Gastroesophageal sphincter (tissue), 4 donors: ENCODE measurements around the gene PNCK. TPM values are rescaled to one million over a fixed set of nuclear protein-coding genes. Genes with fewer than 3 reads are reported as not detected.

ENCODE experiments used
- ATAC-seq: fragments of 150-250 bp; one replicate; pipeline ENCODE4 v1.9.1; 2016; ENCODE audit warnings: mild to moderate bottlenecking, moderate library complexity
- H3K27ac ChIP-seq, 4 donors: fragments of 200-600 bp; sonication (generic) in 3 of 4; 1 replicate in 3 of 4; 2 replicates in 1 of 4; pipeline ENCODE4 v1.5.1; 2016 to 2019
- H3K27me3 ChIP-seq: fragments of 200-600 bp; sonication (generic); one replicate; pipeline ENCODE4 v1.5.1; 2019
- H3K36me3 ChIP-seq, 2 donors: fragments of 200-600 bp; sonication (generic); one replicate each; pipeline ENCODE4 v1.5.1; 2019; ENCODE audit warnings: control low read depth in 1 of 2
- H3K4me1 ChIP-seq, 3 donors: fragments of 200-600 bp; sonication (generic); 1 replicate in 2 of 3; 2 replicates in 1 of 3; pipeline ENCODE4 v1.5.1; 2016 to 2019; ENCODE audit warnings: control low read depth in 2 of 3
- H3K4me3 ChIP-seq, 2 donors: fragments of 200-600 bp; sonication (generic); one replicate each; pipeline ENCODE4 v1.5.1; 2019; ENCODE audit warnings: mild to moderate bottlenecking in 1 of 2, moderate library complexity in 1 of 2
- H3K9me3 ChIP-seq, 3 donors: fragments of 200-600 bp; sonication (generic); one replicate each; pipeline ENCODE4 v1.5.1; 2017 to 2019; ENCODE audit warnings: control low read depth in 2 of 3
- EP300 ChIP-seq: sonication (generic); formaldehyde crosslinking; IDR thresholded peaks from one replicate; pipeline ENCODE4 v1.6.1; 2017; ENCODE audit warnings: antibody characterized with exemption, mild to moderate bottlenecking
- POLR2A ChIP-seq, 2 donors: fragments of 450-650 bp; IDR thresholded peaks; one replicate each; pipeline ENCODE4 v1.6.1; 2017; ENCODE audit warnings: antibody characterized with exemption in 2 of 2, mild to moderate bottlenecking in 2 of 2, moderate library complexity in 1 of 2
- POLR2AphosphoS5 ChIP-seq: sonication (generic); formaldehyde crosslinking; IDR thresholded peaks from one replicate; pipeline ENCODE4 v1.6.1; 2017; ENCODE audit warnings: antibody characterized with exemption
- WGBS, 2 donors: methylation state at CpG; one replicate each; pipeline ENCODE4 v1.1.5; 2018; ENCODE audit warnings: low coverage in 1 of 2; 5-methylcytosine and 5-hydroxymethylcytosine counted together
- total RNA-seq, 4 donors: library from RNA; depleted of rRNA; stranded (reverse); fragments of >200 nt; gene quantifications; one replicate each; pipeline ENCODE4 v1.1.0, GENCODE V29; 2016
- TF ChIP-seq, protein P1 (sequence below), 4 experiments: fragments of 200-600 bp in 2 of 4; fragments of 450-650 bp in 2 of 4; sonication (generic) in 1 of 4; IDR thresholded peaks; one replicate each; pipeline ENCODE4 v1.5.1; 2017 to 2019; ENCODE audit warnings: antibody characterized with exemption in 4 of 4, mild to moderate bottlenecking in 2 of 4, moderate library complexity in 2 of 4

The PNCK gene
- total RNA-seq, 4 donors from 2014 or later = 14.4 to 55.9 (median 30.1) TPM

DNA sequence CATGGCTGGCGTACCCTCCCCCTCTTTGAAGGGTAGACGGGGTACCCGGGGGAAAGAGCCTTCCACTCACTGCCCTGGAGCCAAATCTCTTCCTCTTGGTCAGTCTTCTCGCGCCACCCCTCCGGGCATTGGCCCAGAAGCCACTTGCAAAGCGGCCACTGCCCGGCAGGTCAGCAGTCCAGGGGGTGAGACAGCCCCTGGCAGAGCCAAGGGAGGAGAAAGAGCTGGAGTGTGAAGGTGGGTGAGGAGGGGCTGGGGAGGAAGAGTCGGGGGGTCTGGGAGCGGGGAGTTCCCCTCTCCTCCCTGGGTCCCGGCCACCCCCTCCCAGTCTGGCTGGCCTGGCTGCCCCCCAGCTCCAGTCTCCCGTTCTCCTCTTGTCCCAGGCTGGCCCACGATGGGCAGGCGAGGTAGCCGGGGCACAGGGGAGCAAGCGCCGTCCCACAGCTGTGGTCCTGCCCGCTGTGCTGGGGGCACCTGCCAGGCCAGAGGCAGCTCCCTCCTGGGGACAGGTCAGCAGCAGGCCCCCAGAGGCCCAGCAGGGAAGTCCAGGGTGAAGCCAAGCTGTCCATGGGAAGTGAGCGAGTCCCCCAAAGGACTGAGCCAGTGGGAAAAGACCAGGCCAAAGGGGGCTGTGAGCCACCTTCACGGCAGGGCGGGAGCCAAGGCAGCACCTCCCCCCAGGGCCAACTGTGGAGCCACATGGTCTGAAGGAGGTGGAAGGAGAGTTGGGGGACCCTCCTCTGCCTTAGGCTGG lies 48.2 kb downstream of the PNCK start:
- Histone ChIP-seq H3K4me1 (no peaks in the 10 kb centered on the region), H3K4me3 (no peak overlapping the region), H3K36me3 (no peaks in the 10 kb centered on the region), H3K27me3 (no peaks in the 10 kb centered on the region), H3K9me3 (no peaks in the 10 kb centered on the region), H3K27ac (no peak overlapping the region)
- TF ChIP-seq, protein P1, sequence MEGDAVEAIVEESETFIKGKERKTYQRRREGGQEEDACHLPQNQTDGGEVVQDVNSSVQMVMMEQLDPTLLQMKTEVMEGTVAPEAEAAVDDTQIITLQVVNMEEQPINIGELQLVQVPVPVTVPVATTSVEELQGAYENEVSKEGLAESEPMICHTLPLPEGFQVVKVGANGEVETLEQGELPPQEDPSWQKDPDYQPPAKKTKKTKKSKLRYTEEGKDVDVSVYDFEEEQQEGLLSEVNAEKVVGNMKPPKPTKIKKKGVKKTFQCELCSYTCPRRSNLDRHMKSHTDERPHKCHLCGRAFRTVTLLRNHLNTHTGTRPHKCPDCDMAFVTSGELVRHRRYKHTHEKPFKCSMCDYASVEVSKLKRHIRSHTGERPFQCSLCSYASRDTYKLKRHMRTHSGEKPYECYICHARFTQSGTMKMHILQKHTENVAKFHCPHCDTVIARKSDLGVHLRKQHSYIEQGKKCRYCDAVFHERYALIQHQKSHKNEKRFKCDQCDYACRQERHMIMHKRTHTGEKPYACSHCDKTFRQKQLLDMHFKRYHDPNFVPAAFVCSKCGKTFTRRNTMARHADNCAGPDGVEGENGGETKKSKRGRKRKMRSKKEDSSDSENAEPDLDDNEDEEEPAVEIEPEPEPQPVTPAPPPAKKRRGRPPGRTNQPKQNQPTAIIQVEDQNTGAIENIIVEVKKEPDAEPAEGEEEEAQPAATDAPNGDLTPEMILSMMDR (IDR thresholded peaks at IDR 0.05) = no peak
- TF ChIP-seq POLR2A (IDR thresholded peaks at IDR 0.05) (no peak), EP300 (no peak), POLR2AphosphoS5 (no peak)
- no peak for ATAC-seq
- WGBS, 2 donors = 90% methylated on average over 2 of the region's 21 CpGs; no CpG with 5 or more reads in 1 of the 2 donors

DNA sequence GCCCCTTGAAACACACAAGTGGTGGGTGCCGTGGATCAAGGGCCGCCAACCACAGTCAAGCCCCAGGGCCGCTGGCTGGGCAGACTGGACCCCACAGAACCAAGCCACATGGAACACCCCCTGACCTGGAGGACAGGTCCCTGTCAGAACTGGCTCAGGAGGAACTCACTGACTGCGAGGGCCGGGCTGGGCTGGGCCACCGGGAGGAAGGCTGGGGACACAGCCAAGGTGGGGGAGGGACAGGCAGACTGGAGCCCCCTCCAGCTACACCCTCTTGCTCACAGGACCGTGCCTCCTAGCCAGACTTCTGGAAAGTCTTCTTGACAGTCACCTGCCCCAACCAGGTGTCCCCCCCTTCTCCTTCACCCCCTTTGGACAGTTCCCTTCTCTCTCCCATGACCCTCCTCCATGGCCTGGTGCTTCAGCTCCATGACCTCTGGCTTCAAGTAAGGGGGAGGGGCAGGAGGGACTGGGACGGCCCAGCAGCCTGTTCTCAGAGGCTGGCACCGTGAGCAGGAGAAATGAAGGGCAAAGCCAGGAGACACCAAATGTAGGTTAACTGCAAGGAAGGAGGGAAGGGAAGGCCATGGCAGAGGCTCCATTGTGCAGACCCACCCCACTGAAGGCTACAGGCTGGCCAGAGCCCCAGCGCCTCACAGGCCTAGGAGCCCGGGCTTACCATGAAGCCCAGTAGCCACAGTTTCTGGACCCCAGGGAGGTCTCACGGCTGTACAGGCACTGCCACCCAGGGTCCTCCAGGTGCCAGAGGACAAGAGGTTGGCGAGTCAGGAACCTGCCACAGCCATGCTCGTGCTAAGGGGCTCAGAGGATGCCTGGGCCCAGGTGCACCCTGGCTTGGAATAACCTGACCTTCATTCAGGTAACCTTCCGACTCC lies 49.2 kb downstream of the PNCK start:
- TF ChIP-seq EP300 (no peak), POLR2AphosphoS5 (no peak), POLR2A (IDR thresholded peaks at IDR 0.05) (no peak)
- TF ChIP-seq, protein P1 (IDR thresholded peaks at IDR 0.05) = no peak
- no peaks in the 10 kb centered on the region for H3K36me3 ChIP-seq
- H3K27me3 ChIP-seq = no peaks in the 10 kb centered on the region
- WGBS, 2 donors = 80% methylated on average over 2 of the region's 15 CpGs; no CpG with 5 or more reads in 1 of the 2 donors
- H3K9me3 ChIP-seq = no peaks in the 10 kb centered on the region
- H3K4me1 ChIP-seq = no peaks in the 10 kb centered on the region
- H3K27ac ChIP-seq = no peak overlapping the region
- ATAC-seq = no peak
- H3K4me3 ChIP-seq = no peak overlapping the region

DNA sequence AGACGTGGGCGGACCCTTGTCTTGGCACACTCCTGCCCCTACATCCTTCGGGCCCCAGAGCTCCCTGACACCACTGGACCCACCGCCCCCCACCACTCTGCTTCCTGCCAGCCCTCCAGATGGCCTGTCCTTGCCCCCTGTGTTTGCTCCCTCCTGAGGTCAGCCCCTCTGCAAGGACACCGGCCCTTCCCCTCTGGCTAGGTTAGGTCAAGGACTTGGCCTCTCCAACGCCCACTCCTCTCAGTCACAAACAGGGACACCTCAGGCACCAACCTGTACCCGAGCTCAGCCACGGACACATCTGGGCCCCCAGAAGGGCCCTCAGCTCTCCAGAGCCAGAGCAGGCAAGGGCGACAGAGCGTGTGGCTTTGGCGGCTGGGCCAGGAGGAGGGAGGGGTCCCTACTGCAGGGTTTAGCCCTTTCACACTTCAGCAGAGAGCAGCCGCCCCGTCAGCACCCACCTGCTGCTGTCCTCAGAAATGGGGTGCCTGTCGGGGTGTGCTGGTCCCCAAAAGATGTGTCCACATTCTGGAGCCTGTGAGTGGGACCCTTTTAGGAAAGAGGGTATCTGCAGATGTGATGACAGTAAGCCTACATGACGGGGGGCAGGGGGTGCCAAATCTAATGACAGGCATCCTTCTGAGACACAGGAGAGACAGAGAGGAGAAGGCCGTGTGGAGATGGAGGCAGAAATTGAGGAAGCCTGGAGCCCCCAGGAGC lies 50.1 kb downstream of the PNCK start:
- Histone ChIP-seq H3K9me3 (no peaks in the 10 kb centered on the region), H3K4me1 (no peaks in the 10 kb centered on the region)
- WGBS, 2 donors = no CpG with 5 or more reads among the region's 16 CpGs

DNA sequence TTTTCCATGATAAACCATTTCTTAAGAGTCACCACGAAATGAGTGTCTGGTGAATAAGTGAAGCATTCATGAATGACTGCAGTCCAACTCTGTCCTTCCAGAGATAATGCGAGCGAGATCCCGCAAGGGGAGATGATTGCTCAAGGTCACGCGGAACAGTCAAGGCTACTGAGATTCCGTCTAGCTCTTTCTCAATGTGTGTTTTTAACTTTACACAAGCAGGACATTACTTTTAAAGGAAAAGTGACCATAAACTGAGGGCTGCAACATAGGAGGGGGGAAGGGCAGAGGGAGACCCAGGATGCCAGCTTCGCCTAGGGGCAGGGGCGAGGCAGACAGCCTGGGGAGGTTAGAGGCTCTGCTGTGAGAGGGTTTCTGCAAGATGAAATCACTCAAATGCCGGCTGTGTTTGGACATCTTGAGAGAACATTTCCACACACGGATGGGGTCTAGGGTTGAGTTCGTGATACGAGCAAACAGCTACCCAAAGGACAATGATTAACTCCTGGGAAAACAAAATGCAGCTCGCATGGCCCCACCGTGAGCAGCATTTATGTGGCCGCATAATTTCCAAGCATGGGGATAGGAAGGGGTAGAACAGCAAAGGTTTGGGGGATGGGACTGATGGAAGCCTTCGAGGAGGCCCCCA lies 50.8 kb downstream of the PNCK start:
- TF ChIP-seq POLR2AphosphoS5 (no peak), POLR2A (IDR thresholded peaks at IDR 0.05) (no peak), EP300 (no peak)
- TF ChIP-seq, protein P1 (IDR thresholded peaks at IDR 0.05) = no peak
- 48 to 64% methylated on average over 5 to 8 of the region's 17 CpGs for WGBS, 2 donors
- Histone ChIP-seq H3K4me3 (no peak overlapping the region), H3K9me3 (no peaks in the 10 kb centered on the region), H3K36me3 (no peaks in the 10 kb centered on the region), H3K4me1 (no peaks in the 10 kb centered on the region), H3K27me3 (no peaks in the 10 kb centered on the region), H3K27ac (no peak overlapping the region)
- ATAC-seq = no peak

More for the DNA sequence above, 50.1 kb downstream of the PNCK start:
- Histone ChIP-seq H3K4me3 (no peak overlapping the region), H3K27me3 (no peaks in the 10 kb centered on the region), H3K36me3 (no peaks in the 10 kb centered on the region), H3K27ac (no peak overlapping the region)
- TF ChIP-seq POLR2AphosphoS5 (no peak), POLR2A (IDR thresholded peaks at IDR 0.05) (no peak), EP300 (no peak)
- TF ChIP-seq, protein P1 (IDR thresholded peaks at IDR 0.05) = no peak
- no peak for ATAC-seq
